GM18499 (cell line): ENCODE data around the gene DNAAF8.

Experiments used
- ATAC-seq: cut with Tn5 transposase; IDR thresholded peaks from one replicate; pipeline ENCODE4 v1.9.1; 2021; ENCODE audit warnings: moderate number of reproducible peaks; ENCODE audit not compliant: insufficient read depth, unreplicated experiment

Gene DNAAF8

GRCh38 chr16:4748682-4749411 lies 14.5 kb downstream of the DNAAF8 start:
- ATAC-seq: no peak

- ATAC-seq: no peak
Measured at GRCh38 chr16:4749700-4750257, 15.4 kb downstream of the DNAAF8 start.

GRCh38 chr16:4750896-4751295 lies 16.6 kb downstream of the DNAAF8 start:
- ATAC-seq: no peak

- ATAC-seq: no peak
Measured at GRCh38 chr16:4752351-4753100, 18.2 kb downstream of the DNAAF8 start.

GRCh38 chr16:4753227-4753626 lies 18.9 kb downstream of the DNAAF8 start:
- no peak for ATAC-seq

- ATAC-seq: no peak
Measured at GRCh38 chr16:4754865-4755264, 20.5 kb downstream of the DNAAF8 start.

- no peak for ATAC-seq
Measured at GRCh38 chr16:4755687-4756086, 21.4 kb downstream of the DNAAF8 start.

- no peak for ATAC-seq
Measured at GRCh38 chr16:4760221-4760910, 26.0 kb downstream of the DNAAF8 start.

GRCh38 chr16:4762205-4762604 lies 27.9 kb downstream of the DNAAF8 start:
- no peak for ATAC-seq

GRCh38 chr16:4763791-4764190 lies 29.5 kb downstream of the DNAAF8 start:
- ATAC-seq: no peak

- ATAC-seq: no peak
Measured at GRCh38 chr16:4765511-4766474, 31.5 kb downstream of the DNAAF8 start.

GRCh38 chr16:4766875-4767628 lies 32.7 kb downstream of the DNAAF8 start, which contains the start of gene ZNF500:
TSS of gene ZNF500 (minus strand) at chr16:4767162. CDS start at chr16:4765978, 1,184 bp downstream.
- ATAC-seq: peak; percentile 58

- no peak for ATAC-seq
Measured at GRCh38 chr16:4767872-4768548, 33.7 kb downstream of the DNAAF8 start.

- no peak for ATAC-seq
Measured at GRCh38 chr16:4768549-4769305, 34.4 kb downstream of the DNAAF8 start.

GRCh38 chr16:4769306-4769638 lies 34.9 kb downstream of the DNAAF8 start:
- ATAC-seq: no peak

- ATAC-seq: no peak
Measured at GRCh38 chr16:4771646-4772045, 37.3 kb downstream of the DNAAF8 start.

GRCh38 chr16:4772351-4772750 lies 38.0 kb downstream of the DNAAF8 start:
- no peak for ATAC-seq

GRCh38 chr16:4775005-4775404 lies 40.7 kb downstream of the DNAAF8 start:
- ATAC-seq: no peak
